Gastroesophageal sphincter (tissue), 3 donors: Measurements from ENCODE around the gene STK32C.

Source experiments
- CTCF ChIP-seq, 4 experiments: fragments of 200-600 bp in 2 of 4; fragments of 450-650 bp in 2 of 4; sonication (generic) in 1 of 4; IDR thresholded peaks; one replicate each; pipeline ENCODE4 v1.5.1; 2017 to 2019; ENCODE audit warnings: antibody characterized with exemption in 4 of 4, mild to moderate bottlenecking in 2 of 4, moderate library complexity in 2 of 4
- POLR2A ChIP-seq, 2 donors: fragments of 450-650 bp; IDR thresholded peaks; one replicate each; pipeline ENCODE4 v1.6.1; 2017; ENCODE audit warnings: antibody characterized with exemption in 2 of 2, mild to moderate bottlenecking in 2 of 2, moderate library complexity in 1 of 2

GRCh38 chr10:132283604-132284382, 24.0 kb downstream of the STK32C start:
- TF ChIP-seq CTCF (IDR thresholded peaks at IDR 0.05) = no peak
- no peak for TF ChIP-seq POLR2A (IDR thresholded peaks at IDR 0.05)
